Right lobe of liver (tissue), 6 donors: ENCODE data around the gene PTPRN2. TPM values are rescaled to one million over a fixed set of nuclear protein-coding genes. Genes with fewer than 3 reads are reported as not detected.

Source experiments
- ATAC-seq, 4 donors: fragments of 200-7000 bp; cut with Tn5 transposase; one replicate each; pipeline ENCODE4 v1.9.1; 2020; ENCODE audit warnings: mild to moderate bottlenecking in 4 of 4, moderate library complexity in 4 of 4
- DNase-seq, 3 donors: peaks; one replicate each; pipeline ENCODE4 v3.0.0-alpha.2; 2020
- H3K27ac ChIP-seq, 3 donors: fragments of 200-600 bp; one replicate each; pipeline ENCODE4 v1.8.0; 2022
- H3K27me3 ChIP-seq, 2 donors: fragments of 200-600 bp; one replicate each; pipeline ENCODE4 v1.8.0; 2022
- H3K36me3 ChIP-seq, 4 donors: fragments of 200-600 bp; sonication (generic) in 1 of 4; one replicate each; pipeline versions ENCODE4 v1.5.1 to v1.8.0; 2017 to 2022; ENCODE audit warnings: control low read depth in 1 of 4
- H3K4me1 ChIP-seq, 4 donors: fragments of 200-600 bp; sonication (generic) in 1 of 4; one replicate each; pipeline versions ENCODE4 v1.5.1 to v1.8.0; 2017 to 2022; ENCODE audit warnings: control low read depth in 1 of 4
- H3K4me3 ChIP-seq, 3 donors: fragments of 200-600 bp; one replicate each; pipeline ENCODE4 v1.8.0; 2022
- H3K9me3 ChIP-seq, 4 donors: fragments of 200-600 bp; sonication (generic) in 1 of 4; one replicate each; pipeline versions ENCODE4 v1.5.1 to v1.8.0; 2017 to 2022; ENCODE audit warnings: control low read depth in 1 of 4
- CTCF ChIP-seq, 4 donors: fragments of 200-600 bp in 3 of 4; fragments of 450-650 bp in 1 of 4; IDR thresholded peaks; one replicate each; pipeline versions ENCODE4 v1.5.1 to v1.8.0; 2016 to 2022; ENCODE audit warnings: antibody characterized with exemption in 4 of 4, mild to moderate bottlenecking in 2 of 4
- POLR2A ChIP-seq: fragments of 450-650 bp; IDR thresholded peaks from one replicate; pipeline ENCODE4 v1.6.1; 2017; ENCODE audit warnings: antibody characterized with exemption, mild to moderate bottlenecking
- WGBS: methylation state at CpG from one replicate; pipeline ENCODE4 v1.1.6; 2018; ENCODE audit warnings: low coverage, low lambda C conversion rate; ENCODE audit not compliant: insufficient coverage; ENCODE audit errors: missing lambda C conversion rate; 5-methylcytosine and 5-hydroxymethylcytosine counted together
- intact Hi-C, 2 donors: fragments of 100-400 bp; cut with DNase I; formaldehyde crosslinking; loops; one replicate each; pipeline versions ENCODE4 v1.11.2 to v1.14.1; 2022
- total RNA-seq, 6 experiments: library from RNA; depleted of rRNA in 2 of 6; stranded (reverse); fragments of >200 nt in 2 of 6; fragmentation: NEBNext Ultra II Directional in 3 of 6; extraction: Animal tissue kit (Norgen Biotek cat#: 25700) in 3 of 6; gene quantifications; one replicate each; pipeline versions ENCODE4 v1.1.0 to v1.2.4, GENCODE V29; 2016 to 2023
- donor health status: DM: no; HTN: yes; CAD: no.
- donor health status: DM: no; HTN: no; CAD: no.
- donor health status: DM: no; HTN: no; CAD: no.
- donor health status: DM: no; HTN: yes; CAD: no.
- donor health status: DM: no; HTN: yes; CAD: no.

The PTPRN2 gene
- total RNA-seq, 6 experiments from 2014 or later = 0.15 to 0.87 (median 0.67) TPM

GRCh38 chr7:158583143-158583542, 4.5 kb downstream of the PTPRN2 start:
- WGBS = 83% methylated on average over 1 of the region's 5 CpGs
- no peak for TF ChIP-seq POLR2A
- TF ChIP-seq CTCF (IDR thresholded peaks at IDR 0.05) = no peak
- no peaks in the 10 kb centered on the region for H3K9me3 ChIP-seq
- H3K27ac ChIP-seq = no peak overlapping the region
- ATAC-seq (no peak), DNase-seq (no peak)
- intact Hi-C loops = no loop called here
- H3K4me1 ChIP-seq = peaks cover 0 to 5% (median 0%) of the 10 kb centered on the region in 4 donors
- peaks cover 0 to 14% of the 10 kb centered on the region in 2 donors for H3K27me3 ChIP-seq
- no peaks in the 10 kb centered on the region for H3K36me3 ChIP-seq
- no peak overlapping the region for H3K4me3 ChIP-seq

- Histone ChIP-seq H3K4me1 (peaks cover 0 to 5% (median 0%) of the 10 kb centered on the region in 4 donors), H3K27ac (no peak overlapping the region), H3K36me3 (no peaks in the 10 kb centered on the region), H3K27me3 (peaks cover 0 to 14% of the 10 kb centered on the region in 2 donors), H3K9me3 (no peaks in the 10 kb centered on the region), H3K4me3 (no peak overlapping the region)
- TF ChIP-seq POLR2A = no peak
- no peak for TF ChIP-seq CTCF (IDR thresholded peaks at IDR 0.05)
- no peak for DNase-seq
- intact Hi-C loops = no loop called here
- ATAC-seq = no peak
- 71% methylated on average over 5 of the region's 6 CpGs for whole genome bisulfite sequencing
Measured at GRCh38 chr7:158582089-158582456, 5.5 kb downstream of the PTPRN2 start.

GRCh38 chr7:158581440-158582088, 6.1 kb downstream of the PTPRN2 start:
- no peaks in the 10 kb centered on the region for H3K36me3 ChIP-seq
- no peak overlapping the region for H3K27ac ChIP-seq
- DNase-seq (no peak), ATAC-seq (no peak)
- H3K27me3 ChIP-seq = peaks cover 0 to 10% of the 10 kb centered on the region in 2 donors
- no peak for TF ChIP-seq CTCF (IDR thresholded peaks at IDR 0.05)
- TF ChIP-seq POLR2A = no peak
- no peak overlapping the region for H3K4me3 ChIP-seq
- WGBS = 52% methylated on average over 7 of the region's 7 CpGs
- H3K9me3 ChIP-seq = no peaks in the 10 kb centered on the region
- intact Hi-C loops = no loop called here
- peaks cover 0 to 1% (median 0%) of the 10 kb centered on the region in 4 donors for H3K4me1 ChIP-seq

GRCh38 chr7:158579662-158580646, 7.7 kb downstream of the PTPRN2 start:
- DNase-seq = no peak
- H3K27ac ChIP-seq = no peak overlapping the region
- no peaks in the 10 kb centered on the region for H3K27me3 ChIP-seq
- no peak overlapping the region for H3K4me3 ChIP-seq
- H3K4me1 ChIP-seq = no peaks in the 10 kb centered on the region
- no peaks in the 10 kb centered on the region for H3K9me3 ChIP-seq
- no peaks in the 10 kb centered on the region for H3K36me3 ChIP-seq
- 72% methylated on average over 9 of the region's 9 CpGs for WGBS
- intact Hi-C loops = no loop called here
- ATAC-seq = no peak
- TF ChIP-seq POLR2A = no peak
- TF ChIP-seq CTCF (IDR thresholded peaks at IDR 0.05) = no peak
